Measurements from ENCODE around the gene ATP1A1.

The ATP1A1 gene

DNA sequence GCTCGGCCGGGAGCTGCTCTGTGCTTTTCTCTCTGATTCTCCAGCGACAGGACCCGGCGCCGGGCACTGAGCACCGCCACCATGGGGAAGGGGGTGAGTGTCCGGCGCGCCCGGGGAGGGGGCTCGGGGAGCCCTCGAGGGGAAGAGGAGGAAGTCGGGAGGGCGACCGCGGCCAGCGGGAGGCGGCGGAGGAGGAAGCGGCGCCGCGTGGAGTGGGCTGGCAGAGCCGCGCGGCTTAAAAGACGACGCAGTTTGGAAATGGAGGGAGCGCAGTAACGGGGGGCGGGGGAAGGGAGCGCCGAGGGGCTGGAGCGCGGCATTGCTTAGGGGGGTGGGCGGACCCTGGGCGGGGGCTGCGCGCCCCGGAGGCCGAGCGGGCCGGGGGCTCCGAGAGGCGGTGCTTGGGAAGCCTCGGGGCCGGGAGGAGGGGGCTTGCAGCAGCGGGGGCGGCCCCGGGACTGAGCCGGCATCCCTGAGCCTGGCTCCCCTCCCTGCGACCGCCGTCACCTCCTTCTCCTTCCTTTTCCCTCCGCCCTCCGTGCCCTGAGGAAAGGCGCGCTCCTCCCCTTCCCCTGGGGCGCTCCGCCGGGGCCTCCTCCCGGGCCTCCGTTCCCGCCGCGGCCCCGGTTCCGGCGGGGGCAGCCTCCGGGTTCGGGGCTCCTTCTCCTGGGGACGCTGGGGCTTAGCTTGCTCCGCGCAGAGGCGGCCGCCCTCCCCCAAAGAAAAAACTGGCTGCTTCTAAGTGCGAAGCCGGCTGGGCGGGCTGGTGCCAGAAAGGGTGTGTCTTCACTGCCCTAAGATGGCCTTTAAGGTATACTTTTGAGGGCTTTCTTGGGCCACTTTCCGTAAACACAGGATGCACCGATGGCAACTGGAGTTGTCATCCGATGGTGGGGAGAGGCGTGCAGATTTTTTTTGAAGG is 648 bp downstream of the ATP1A1 start:
- DNase-seq = peak; percentile 68

DNA sequence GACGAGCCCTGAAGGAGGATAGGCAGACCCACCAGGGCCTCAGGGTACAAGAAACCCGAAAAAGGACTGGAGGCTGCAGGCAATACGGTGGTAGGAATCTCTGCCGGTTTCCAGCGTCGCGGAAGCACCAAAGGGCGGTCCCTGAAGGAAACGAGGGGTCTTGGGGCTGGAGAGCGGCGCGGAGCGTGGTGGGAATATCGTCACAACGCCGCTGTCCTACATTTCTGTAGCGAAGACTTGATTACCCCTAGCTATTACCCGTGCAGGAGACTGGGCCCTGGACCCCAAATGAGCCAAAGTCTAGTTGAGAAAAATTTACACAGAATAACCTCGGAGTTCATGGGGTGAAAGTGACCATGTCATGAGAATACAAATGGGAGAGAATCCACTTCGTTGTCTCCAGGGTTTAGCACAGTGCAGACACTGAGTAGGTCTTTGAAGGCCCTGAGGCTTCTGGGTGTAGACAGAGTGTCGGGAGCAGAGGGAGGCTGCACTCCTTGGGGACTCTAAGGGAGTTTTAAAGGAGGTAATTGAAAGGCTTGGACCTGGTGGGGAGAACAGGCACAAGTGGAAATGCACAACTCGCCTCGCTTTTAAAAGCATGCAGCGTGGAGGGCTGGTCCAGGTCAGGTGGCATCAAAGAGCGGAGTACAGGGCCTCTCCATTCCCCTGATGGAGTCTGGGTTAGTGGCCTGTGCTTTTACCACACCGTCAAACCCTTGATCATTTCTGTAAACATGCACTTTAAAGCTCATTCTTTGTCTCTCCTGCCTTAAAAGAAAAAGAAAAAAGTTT is 1.5 kb downstream of the ATP1A1 start:
- no peak for DNase-seq

DNA sequence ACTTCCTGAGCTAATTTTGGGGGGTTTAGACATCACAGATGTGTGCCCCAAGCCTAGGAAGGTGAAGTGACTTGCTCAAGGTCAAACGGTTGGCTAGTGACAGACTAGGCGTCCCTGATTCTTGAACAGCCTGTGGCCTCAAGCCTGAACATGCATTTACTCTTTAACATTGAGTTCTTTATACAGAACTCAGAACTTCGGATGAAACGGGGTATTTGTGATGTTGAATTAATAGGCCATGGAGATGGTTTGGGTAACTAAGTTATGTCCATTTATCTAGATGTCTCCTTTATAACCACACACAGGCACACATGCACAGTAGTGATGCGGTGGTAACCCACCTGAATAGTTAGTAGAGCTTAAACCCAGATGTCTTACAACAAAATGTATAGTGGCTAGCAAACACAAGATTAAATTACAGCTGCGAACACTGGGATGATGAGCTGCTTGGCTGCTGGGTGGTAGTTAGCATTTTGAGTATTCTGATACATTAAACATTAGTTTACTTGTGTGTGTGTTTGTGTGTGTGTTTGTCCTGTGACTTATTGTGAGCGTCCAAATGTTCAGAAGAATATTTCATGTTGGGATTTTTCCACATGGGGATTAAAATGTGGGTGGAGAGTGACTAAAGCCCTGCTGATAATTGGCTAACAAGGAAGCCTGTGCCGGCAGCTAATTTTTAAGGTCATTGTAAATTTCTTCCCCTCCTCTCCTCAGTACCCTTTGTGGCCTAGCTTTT is 2.3 kb downstream of the ATP1A1 start:
- no peak for DNase-seq

DNA sequence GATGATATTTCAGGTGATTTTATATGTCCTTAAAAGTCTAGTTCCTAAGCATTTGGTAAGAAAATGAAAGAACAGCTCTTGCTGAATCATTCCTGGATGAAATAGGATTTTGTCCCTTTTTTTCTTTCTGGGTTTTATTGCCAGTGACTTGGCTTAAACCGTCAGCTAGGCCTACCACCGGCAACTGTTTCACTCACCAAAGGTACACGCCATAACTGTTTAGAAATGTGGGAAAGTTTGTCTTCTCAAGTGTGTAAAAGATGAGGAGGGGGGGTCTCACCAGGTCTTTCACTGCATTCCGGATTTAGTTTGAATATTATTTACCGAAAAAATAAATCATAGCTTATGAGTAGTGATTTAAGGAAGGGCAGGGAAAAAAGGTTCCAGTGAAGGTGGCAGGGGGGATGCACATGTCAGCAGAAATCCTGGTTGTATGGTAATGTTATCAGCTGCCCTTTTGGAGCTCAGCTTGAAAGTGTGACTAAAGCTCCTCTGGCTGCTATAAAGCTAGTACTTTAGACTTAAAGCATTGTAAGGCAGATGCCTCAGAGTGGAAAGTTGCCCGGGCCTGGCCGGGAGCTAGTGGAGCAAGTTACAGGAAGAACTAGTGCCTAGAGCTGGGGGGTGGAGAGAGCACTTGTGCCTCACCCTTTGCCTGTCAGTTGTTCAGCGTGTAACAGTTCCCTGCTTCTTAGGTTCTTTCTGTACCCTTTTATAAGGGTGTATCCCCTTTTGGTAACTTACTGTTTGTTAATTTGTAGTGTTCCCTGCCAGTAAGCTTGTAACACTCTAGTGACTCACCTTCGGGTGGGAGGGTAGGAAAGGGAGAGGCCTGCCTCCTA is 3.1 kb downstream of the ATP1A1 start:
- DNase-seq = peak; percentile 35

DNA sequence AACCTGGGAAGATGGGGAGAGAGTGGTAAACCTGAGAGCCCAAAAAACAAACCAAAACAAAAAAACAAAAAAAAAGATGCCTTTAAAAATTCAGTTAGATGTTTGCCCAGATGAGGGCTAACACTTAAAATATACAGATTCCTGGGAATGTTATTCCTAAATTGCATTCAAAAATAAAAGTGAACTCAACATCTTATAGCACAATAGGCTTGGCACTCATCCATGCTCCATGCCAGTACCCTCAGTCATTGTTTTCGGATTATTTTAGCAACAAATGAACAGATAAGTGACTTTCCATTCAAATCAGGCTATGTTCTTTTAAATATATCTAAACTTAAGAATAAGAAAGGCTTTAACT is 3.7 kb downstream of the ATP1A1 start:
- DNase-seq = no peak

DNA sequence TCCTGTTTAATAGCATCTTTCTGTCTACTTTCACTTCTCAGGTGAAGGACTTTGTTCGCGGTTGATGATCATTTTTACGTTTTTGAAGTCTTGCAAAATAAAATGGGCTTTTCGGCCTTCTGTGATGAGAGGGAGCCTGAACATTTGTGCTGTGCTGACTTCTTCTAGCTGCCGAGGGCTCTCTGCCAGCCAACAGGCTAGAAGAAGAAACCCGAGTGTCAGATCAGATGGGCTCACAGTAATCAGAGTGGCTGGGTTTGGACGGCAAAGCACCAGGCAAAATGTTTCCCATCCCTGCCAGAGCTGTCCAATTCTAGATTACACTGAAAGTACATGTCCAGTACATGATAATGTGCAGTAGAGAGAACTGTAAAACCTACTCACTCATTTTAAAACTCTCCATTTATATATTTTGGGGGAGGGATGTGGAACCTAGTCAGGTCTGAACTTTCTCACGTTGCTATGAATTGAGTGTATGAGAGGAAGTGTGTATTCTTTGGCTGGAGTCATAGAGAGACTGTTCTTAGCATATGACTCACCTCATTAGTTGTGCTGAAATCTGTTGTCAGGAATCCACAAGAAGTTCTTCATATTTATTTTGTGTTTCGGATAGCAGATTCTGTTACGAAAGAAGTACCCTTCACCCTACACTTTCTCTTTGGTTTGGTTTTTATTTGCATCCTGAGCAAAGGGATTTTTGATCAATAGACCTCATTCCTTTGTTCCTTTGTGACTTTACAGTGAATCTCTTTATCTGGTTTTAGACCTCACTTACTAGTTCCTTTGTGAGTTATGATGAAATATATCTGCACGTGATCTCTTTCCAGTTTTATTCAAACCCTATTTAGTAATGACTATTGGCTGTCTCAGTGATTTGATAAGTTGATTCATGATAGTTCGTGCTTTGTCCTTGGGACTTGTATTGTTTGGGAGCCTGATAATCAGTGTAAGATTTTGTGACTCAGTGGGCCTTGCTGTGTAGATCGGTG is 4.8 kb downstream of the ATP1A1 start:
- no peak for DNase-seq

DNA sequence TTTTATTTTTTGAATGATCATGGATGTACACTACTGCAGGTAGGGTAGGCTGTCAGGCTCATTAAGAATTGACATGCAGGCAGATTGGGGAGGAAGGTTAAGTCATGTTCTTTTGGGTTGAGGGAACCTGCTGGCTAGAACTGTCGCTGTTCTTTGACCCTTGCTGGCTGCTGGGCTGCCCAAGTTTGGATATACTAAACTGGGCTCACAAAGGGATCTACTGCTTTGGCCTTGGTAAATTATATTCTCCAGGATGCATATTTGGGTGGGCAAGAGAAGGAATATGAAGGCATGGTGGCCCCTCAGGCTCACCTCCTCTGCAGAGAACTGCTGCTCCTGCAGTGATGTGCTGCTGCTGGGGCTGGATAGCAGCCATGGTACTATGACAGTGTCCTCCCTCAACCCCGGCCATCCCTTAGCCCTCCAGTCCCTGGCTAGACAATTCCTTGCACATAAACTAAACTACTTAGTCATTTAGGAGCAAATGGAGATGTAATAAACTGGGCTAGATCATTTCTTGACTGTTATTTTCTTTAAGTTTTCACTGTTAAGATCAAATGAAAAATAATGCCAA is 6.1 kb downstream of the ATP1A1 start:
- no peak for DNase-seq

DNA sequence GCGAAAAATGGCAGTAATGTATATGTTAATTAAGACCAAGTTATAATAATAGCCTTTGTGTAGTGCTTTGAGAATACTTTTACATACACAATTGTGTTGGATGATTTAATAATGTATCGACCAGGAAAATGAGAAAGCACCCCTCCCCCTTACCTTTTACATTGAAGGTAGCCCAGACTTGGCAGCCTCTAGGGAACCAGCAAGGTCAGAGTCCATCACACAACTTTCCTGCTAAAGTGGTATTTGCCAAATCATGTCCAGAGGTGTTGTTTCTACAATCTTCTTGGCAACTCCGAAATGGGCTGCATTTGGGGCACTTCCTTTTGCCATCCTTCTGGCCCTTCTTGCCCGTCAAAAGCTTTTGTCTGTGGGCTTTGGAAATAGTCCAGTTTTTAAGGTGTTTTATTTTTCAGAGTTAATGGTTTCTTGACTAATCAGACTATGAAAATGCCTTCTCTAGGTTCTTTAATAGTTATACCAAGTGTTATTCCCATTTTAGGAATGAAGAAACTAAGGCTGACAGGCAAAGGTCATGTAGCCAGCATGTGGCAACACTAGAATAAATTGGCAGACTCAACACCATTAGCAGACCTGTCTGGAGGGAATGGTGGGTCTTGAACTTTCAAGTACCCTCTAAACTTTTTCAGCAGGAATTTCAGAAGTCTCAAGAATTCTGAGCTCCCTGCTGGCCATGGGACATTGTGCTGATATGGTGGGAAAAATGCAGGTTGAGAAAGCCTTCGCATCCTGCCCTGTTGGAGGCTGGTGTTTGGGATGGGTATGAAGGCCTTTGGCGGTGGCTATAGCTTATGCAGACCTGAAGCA is 6.8 kb downstream of the ATP1A1 start:
- DNase-seq = no peak

DNA sequence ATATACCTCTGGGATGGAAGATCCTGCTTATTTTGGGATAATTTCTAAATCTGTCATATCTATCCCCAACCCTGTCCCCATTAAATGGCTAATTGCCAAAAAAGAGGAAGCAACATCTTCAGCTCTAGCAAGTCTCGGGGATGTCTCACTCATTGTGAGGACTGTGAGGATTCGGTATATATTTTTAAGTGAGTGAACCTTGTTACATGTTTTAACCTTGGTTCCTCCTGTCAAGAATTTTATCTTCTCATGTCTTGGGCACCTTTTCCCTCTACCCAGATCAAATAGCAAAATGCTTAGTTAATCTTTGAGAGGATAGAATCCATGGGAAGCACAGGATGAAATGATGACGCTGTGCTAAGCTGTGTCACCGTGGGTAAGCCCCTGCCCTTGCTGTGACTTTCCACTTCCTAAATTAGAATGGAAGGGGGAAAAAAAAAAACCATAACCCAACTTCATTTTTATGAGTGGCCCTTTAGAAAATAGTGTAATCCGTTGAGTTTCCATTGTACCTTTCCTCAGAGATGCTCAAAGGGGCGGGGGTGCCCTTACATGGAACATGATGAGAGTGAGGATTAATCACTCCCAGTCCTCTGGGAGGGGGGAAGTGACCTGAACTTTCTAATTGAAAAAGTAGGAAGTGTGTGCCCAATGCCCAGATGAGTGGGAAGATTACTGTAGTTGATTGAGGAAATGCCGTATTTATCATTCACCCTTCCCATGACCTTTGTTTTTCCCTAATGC is 7.6 kb downstream of the ATP1A1 start:
- no peak for DNase-seq

DNA sequence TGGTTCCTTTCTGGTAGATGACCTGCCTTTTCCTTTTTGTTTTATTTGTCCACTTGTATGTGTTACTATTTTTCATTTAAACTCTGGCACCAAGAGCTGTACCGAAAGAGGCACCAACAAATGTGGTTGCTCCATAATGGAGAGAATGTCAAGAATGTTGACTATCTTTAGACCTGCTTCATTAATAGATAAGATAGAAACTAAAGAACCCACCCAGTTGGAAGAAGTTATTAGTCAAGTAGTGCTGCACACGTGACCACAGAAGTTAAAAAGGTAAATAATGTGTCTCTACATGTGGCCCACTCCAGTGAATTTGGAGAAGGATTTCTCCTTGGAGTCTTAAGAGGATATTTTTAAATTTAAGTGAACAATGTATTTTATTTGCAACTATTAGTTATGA is 9.3 kb downstream of the ATP1A1 start:
- DNase-seq = no peak

DNA sequence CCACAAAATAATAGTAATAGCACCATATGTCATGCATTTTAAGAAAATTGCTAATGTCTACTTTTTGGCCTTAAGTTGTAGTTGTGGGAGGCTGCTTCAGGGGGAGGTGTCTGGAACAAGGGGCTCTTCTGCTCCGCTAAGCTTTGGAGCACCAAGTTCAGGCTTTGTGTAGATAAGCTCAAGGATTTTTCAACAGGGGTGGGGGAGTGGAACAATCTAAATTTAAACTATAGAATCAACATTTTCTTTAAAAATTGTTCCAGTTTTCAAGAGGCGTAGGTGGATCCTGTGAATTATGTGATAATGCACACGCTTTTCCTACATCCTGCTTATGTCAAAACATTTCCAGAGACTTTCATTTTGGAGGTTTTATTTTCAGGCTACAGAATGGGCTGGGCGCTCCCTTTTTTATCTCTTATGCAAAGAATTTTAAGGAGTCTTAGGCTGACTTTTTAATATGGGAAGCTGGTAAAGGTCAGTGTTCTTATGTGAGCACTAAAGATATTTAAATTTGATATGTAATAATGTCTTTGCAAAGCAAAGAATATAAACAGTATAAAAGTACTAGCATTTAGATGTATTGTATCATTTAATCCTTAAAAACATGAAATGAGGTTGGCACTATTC is 9.9 kb downstream of the ATP1A1 start:
- DNase-seq = no peak

DNA sequence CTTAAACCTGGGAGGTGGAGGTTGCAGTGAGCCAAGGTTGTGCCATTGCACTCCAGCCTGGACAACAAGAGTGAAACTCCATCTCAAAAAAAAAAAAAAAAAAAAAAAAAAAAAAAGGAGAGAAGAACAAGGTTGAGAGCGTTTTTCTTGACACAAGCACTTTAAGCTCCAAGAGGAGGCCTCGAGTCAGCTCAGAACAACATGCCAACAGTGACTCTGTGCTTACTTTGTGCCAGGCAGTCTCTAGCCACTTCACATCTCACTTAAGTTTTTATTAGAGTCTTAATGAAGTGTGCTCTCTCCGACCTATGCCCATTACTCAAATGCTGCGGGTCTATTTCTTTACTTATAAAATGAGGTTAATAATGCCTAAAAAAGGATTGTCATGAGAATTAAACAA is 13.0 kb downstream of the ATP1A1 start:
- no peak for DNase-seq

DNA sequence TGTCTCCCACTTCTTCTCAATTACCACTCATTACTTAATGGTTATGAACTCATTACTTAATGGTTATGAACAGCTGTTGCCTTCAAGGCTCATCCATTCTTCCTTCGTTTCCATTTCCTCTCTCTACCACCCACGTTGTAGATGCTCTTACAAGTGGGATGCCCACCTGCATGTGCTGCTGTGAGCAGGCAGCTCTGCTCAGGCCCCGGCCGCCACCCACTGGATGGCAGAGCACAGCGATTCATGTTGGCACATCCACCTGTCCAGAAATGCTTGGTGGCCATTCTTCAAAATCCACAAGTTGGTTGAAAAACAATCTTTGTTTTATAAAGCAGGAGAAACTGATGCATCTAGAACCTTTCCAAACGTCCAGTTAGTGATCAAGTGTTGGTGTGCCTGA is 14.5 kb downstream of the ATP1A1 start:
- DNase-seq = no peak

DNA sequence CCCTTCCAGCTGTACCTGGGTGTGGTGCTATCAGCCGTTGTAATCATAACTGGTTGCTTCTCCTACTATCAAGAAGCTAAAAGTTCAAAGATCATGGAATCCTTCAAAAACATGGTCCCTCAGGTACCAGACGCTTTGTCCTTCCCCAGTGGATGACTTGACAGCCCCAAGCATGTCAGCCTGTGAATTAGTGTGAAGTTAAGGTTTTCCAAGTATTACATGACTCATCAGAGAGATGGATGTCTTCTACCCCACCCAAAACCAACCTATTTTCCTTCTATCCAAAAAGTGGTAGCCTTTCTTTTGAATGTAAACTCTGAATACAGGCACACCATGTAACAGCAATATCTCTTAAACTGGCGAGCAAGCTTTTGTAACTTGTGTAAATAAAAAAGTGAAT is 15.1 kb downstream of the ATP1A1 start:
- DNase-seq = no peak

DNA sequence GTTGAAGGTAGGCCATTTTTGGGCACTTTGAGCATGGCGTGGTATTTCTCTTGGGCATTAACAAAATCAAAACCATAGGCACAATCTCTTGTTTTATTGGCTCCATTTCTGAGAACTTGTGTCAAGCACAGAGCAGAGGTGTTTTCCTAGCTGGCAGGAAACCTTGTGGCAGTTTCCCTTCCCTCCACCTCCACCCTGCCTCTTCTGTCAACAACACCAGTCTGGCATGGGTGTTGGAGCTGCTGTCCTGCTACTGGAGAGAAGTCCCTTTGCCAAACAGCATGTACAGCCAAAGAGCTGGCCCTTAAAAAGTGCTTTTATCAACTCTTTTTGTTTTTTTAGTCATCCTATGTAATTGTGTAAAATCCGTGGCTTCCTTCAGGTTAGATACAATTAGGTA is 16.0 kb downstream of the ATP1A1 start:
- no peak for DNase-seq

DNA sequence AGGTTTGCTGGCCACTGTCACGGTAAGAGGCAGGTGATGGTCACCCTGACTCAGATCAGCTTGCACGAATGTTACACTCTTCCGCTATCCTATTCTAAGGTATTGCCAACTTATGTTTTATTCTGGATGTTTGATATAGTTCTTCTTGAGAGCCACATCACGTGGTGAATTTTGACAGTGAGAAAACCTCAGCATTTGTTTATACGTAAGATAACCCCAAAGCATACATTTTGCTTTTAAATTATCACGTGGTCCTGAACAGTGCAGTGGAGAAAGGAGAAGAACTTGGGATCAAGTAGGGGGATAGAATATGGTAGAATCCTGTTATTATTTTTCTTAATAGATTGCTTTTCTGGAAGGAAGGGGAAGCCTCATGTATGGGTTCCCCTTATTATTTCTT is 16.6 kb downstream of the ATP1A1 start:
- no peak for DNase-seq

DNA sequence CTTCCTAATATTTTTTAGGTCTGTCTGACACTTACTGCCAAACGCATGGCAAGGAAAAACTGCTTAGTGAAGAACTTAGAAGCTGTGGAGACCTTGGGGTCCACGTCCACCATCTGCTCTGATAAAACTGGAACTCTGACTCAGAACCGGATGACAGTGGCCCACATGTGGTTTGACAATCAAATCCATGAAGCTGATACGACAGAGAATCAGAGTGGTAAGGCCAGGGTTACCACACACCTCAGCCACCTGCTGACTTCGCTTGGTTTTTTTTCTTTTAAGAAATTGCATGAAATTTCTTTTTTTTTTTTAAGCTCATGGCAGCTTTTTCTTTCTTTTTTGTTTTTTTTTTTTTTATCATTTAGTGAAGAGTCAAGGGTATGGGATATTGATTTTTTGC is 17.2 kb downstream of the ATP1A1 start:
- DNase-seq = no peak

DNA sequence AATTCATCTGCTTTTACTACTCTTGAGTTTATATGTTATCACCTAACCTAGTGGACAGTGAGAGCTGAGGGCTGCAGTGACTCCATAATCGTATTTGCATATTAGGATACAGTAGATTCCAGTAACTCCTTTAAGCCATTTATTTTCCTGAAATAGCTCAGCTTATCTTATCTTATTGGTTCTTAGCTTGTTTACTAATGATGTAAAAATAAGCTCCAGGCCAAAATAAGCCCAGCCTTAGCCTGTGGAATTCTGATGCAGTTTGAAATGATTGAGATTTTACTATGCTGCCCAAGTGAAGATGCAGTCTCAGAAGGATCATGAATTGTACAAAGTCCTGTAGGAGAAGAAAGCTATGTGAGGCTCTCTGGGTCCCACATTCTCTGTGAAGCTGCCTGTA is 18.1 kb downstream of the ATP1A1 start:
- DNase-seq = no peak
